ENCODE measurements around the gene LINS1.

DNA sequence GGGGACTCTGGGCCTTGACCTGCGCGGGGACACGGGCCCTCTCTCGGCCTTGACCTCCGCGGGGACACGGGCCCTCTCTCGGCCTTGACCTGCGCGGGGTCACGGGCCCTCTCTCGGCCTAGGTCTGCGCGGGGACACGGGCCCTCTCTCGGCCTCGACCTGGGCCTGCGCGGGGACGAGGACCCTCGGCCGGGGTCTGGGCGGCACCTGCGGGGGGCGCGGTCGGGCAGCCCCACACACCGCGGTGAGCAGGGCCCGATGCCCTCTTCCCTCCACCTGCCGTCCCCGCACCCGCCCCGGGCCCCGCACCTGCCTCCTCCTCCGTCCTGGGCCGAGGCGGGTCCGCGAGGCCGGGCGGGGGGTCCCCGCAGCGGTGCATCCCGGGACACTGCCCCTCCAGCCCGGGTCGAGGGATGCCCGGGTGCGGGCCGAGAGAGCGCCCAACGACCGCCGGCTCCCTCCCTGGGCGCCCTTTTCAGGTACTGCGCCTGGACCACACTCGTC is 57.6 kb downstream of the LINS1 start:
- TF ChIP-seq, protein P1, sequence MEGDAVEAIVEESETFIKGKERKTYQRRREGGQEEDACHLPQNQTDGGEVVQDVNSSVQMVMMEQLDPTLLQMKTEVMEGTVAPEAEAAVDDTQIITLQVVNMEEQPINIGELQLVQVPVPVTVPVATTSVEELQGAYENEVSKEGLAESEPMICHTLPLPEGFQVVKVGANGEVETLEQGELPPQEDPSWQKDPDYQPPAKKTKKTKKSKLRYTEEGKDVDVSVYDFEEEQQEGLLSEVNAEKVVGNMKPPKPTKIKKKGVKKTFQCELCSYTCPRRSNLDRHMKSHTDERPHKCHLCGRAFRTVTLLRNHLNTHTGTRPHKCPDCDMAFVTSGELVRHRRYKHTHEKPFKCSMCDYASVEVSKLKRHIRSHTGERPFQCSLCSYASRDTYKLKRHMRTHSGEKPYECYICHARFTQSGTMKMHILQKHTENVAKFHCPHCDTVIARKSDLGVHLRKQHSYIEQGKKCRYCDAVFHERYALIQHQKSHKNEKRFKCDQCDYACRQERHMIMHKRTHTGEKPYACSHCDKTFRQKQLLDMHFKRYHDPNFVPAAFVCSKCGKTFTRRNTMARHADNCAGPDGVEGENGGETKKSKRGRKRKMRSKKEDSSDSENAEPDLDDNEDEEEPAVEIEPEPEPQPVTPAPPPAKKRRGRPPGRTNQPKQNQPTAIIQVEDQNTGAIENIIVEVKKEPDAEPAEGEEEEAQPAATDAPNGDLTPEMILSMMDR (conservative IDR thresholded peaks at IDR 0.05; ENCODE audit: low read depth in 2 of 2) = no peak
- TF ChIP-seq, protein P2, sequence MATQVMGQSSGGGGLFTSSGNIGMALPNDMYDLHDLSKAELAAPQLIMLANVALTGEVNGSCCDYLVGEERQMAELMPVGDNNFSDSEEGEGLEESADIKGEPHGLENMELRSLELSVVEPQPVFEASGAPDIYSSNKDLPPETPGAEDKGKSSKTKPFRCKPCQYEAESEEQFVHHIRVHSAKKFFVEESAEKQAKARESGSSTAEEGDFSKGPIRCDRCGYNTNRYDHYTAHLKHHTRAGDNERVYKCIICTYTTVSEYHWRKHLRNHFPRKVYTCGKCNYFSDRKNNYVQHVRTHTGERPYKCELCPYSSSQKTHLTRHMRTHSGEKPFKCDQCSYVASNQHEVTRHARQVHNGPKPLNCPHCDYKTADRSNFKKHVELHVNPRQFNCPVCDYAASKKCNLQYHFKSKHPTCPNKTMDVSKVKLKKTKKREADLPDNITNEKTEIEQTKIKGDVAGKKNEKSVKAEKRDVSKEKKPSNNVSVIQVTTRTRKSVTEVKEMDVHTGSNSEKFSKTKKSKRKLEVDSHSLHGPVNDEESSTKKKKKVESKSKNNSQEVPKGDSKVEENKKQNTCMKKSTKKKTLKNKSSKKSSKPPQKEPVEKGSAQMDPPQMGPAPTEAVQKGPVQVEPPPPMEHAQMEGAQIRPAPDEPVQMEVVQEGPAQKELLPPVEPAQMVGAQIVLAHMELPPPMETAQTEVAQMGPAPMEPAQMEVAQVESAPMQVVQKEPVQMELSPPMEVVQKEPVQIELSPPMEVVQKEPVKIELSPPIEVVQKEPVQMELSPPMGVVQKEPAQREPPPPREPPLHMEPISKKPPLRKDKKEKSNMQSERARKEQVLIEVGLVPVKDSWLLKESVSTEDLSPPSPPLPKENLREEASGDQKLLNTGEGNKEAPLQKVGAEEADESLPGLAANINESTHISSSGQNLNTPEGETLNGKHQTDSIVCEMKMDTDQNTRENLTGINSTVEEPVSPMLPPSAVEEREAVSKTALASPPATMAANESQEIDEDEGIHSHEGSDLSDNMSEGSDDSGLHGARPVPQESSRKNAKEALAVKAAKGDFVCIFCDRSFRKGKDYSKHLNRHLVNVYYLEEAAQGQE (IDR thresholded peaks at IDR 0.05; ENCODE audit: unreplicated experiment) = no peak
- no peak for TF ChIP-seq EZH2 (IDR thresholded peaks at IDR 0.05; ENCODE audit: low read depth, unreplicated experiment)
- TF ChIP-seq POLR2AphosphoS5 (IDR thresholded peaks at IDR 0.05; ENCODE audit: low read depth) = no peak
- TF ChIP-seq EZH2phosphoT487 (IDR thresholded peaks at IDR 0.05; ENCODE audit: unreplicated experiment) = no peak
- TF ChIP-seq, protein P3, sequence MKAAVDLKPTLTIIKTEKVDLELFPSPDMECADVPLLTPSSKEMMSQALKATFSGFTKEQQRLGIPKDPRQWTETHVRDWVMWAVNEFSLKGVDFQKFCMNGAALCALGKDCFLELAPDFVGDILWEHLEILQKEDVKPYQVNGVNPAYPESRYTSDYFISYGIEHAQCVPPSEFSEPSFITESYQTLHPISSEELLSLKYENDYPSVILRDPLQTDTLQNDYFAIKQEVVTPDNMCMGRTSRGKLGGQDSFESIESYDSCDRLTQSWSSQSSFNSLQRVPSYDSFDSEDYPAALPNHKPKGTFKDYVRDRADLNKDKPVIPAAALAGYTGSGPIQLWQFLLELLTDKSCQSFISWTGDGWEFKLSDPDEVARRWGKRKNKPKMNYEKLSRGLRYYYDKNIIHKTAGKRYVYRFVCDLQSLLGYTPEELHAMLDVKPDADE (IDR thresholded peaks at IDR 0.05) = no peak
- TF ChIP-seq CREB1 (CRISPR knock-in tag; IDR thresholded peaks at IDR 0.05; ENCODE audit: low read depth) = no peak
- TF ChIP-seq, protein P4, sequence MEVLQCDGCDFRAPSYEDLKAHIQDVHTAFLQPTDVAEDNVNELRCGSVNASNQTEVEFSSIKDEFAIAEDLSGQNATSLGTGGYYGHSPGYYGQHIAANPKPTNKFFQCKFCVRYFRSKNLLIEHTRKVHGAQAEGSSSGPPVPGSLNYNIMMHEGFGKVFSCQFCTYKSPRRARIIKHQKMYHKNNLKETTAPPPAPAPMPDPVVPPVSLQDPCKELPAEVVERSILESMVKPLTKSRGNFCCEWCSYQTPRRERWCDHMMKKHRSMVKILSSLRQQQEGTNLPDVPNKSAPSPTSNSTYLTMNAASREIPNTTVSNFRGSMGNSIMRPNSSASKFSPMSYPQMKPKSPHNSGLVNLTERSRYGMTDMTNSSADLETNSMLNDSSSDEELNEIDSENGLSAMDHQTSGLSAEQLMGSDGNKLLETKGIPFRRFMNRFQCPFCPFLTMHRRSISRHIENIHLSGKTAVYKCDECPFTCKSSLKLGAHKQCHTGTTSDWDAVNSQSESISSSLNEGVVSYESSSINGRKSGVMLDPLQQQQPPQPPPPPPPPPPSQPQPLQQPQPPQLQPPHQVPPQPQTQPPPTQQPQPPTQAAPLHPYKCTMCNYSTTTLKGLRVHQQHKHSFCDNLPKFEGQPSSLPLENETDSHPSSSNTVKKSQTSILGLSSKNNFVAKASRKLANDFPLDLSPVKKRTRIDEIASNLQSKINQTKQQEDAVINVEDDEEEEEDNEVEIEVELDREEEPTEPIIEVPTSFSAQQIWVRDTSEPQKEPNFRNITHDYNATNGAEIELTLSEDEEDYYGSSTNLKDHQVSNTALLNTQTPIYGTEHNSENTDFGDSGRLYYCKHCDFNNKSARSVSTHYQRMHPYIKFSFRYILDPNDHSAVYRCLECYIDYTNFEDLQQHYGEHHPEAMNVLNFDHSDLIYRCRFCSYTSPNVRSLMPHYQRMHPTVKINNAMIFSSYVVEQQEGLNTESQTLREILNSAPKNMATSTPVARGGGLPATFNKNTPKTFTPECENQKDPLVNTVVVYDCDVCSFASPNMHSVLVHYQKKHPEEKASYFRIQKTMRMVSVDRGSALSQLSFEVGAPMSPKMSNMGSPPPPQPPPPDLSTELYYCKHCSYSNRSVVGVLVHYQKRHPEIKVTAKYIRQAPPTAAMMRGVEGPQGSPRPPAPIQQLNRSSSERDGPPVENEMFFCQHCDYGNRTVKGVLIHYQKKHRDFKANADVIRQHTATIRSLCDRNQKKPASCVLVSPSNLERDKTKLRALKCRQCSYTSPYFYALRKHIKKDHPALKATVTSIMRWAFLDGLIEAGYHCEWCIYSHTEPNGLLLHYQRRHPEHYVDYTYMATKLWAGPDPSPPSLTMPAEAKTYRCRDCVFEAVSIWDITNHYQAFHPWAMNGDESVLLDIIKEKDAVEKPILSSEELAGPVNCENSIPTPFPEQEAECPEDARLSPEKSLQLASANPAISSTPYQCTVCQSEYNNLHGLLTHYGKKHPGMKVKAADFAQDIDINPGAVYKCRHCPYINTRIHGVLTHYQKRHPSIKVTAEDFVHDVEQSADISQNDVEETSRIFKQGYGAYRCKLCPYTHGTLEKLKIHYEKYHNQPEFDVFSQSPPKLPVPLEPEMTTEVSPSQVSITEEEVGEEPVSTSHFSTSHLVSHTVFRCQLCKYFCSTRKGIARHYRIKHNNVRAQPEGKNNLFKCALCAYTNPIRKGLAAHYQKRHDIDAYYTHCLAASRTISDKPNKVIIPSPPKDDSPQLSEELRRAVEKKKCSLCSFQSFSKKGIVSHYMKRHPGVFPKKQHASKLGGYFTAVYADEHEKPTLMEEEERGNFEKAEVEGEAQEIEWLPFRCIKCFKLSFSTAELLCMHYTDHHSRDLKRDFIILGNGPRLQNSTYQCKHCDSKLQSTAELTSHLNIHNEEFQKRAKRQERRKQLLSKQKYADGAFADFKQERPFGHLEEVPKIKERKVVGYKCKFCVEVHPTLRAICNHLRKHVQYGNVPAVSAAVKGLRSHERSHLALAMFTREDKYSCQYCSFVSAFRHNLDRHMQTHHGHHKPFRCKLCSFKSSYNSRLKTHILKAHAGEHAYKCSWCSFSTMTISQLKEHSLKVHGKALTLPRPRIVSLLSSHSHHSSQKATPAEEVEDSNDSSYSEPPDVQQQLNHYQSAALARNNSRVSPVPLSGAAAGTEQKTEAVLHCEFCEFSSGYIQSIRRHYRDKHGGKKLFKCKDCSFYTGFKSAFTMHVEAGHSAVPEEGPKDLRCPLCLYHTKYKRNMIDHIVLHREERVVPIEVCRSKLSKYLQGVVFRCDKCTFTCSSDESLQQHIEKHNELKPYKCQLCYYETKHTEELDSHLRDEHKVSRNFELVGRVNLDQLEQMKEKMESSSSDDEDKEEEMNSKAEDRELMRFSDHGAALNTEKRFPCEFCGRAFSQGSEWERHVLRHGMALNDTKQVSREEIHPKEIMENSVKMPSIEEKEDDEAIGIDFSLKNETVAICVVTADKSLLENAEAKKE (CRISPR knock-in tag; IDR thresholded peaks at IDR 0.05) = no peak
- no peak for TF ChIP-seq STAT1 (IDR thresholded peaks at IDR 0.05; ENCODE audit: unreplicated experiment)
- TF ChIP-seq JUNB (IDR thresholded peaks at IDR 0.05; ENCODE audit: unreplicated experiment) = no peak
- TF ChIP-seq NANOG (IDR thresholded peaks at IDR 0.05; ENCODE audit: borderline replicate concordance) = no peak
- TF ChIP-seq ZNF331 (CRISPR knock-in tag; IDR thresholded peaks at IDR 0.05; ENCODE audit: low read depth) = no peak
- TF ChIP-seq ZNF114 (CRISPR knock-in tag; IDR thresholded peaks at IDR 0.05) = no peak
